Fibroblast of mammary gland (primary cell): Measurements from ENCODE around the gene RPF1.

ENCODE experiments used
- DNase-seq: peaks from one replicate; pipeline ENCODE4 v3.0.0-alpha.2; 2010; ENCODE audit warnings: low read depth
- H3K4me3 ChIP-seq: 2 replicates; pipeline ENCODE4 v1.5.1; 2011; ENCODE audit warnings: low read depth, mild to moderate bottlenecking, low read length, moderate library complexity; ENCODE audit not compliant: control insufficient read depth
- CTCF ChIP-seq: conservative IDR thresholded peaks from 2 replicates; pipeline ENCODE4 v1.5.1; 2011; ENCODE audit warnings: low read depth, low read length, inconsistent platforms; ENCODE audit not compliant: control insufficient read depth, insufficient read depth

The RPF1 gene

GRCh38 chr1:84493747-84494146, 14.7 kb downstream of the RPF1 start:
- no peak for DNase-seq
- H3K4me3 ChIP-seq: no peak overlapping the region
- no peak for TF ChIP-seq CTCF

GRCh38 chr1:84496498-84496897, 17.4 kb downstream of the RPF1 start:
- no peak for TF ChIP-seq CTCF
- H3K4me3 ChIP-seq: no peak overlapping the region
- no peak for DNase-seq

GRCh38 chr1:84497631-84498275, 18.7 kb downstream of the RPF1 start:
- TF ChIP-seq CTCF: no peak
- H3K4me3 ChIP-seq: no peak overlapping the region
- no peak for DNase-seq

- no peak for TF ChIP-seq CTCF
- H3K4me3 ChIP-seq: no peak overlapping the region
- DNase-seq: no peak
These were observed 23.9 kb downstream of the RPF1 start for GRCh38 chr1:84502927-84503326.

GRCh38 chr1:84504580-84505492, 25.8 kb downstream of the RPF1 start:
- H3K4me3 ChIP-seq: peak overlapping the region; percentile 83
- TF ChIP-seq CTCF: peak; percentile 21
- DNase-seq: peak; percentile 79

GRCh38 chr1:84505493-84506001, 26.5 kb downstream of the RPF1 start:
- peak overlapping the region; percentile 83 for H3K4me3 ChIP-seq
- no peak for TF ChIP-seq CTCF
- peak; percentile 55 for DNase-seq
